GM12878 (cell line): Measurements from ENCODE around the gene CHRM2.

Source experiments
- CBFB ChIP-seq: IDR thresholded peaks from 2 replicates; pipeline ENCODE4 v1.6.1; 2016; ENCODE audit warnings: antibody characterized with exemption, low read depth
- CTCF ChIP-seq, 3 experiments: IDR thresholded peaks in 2 of 3; conservative IDR thresholded peaks in 1 of 3; 2 replicates each; pipeline ENCODE4 v1.5.1; 2011; ENCODE audit warnings: low read depth in 3 of 3, low read length in 3 of 3, mild to moderate bottlenecking in 3 of 3, control low read depth in 2 of 3, moderate library complexity in 2 of 3, inconsistent platforms in 1 of 3, mixed read lengths in 1 of 3; ENCODE audit not compliant: control insufficient read depth in 2 of 3, insufficient read depth in 1 of 3; ENCODE audit errors: extremely low read depth in 1 of 3
- EGR1 ChIP-seq, 2 experiments: IDR thresholded peaks; 1 replicate in 1 of 2; 2 replicates in 1 of 2; pipeline ENCODE4 v1.6.1; 2011 to 2012; ENCODE audit warnings: low read depth in 2 of 2, low read length in 2 of 2, borderline replicate concordance in 1 of 2, mild to moderate bottlenecking in 1 of 2, moderate library complexity in 1 of 2
- EZH2 ChIP-seq: IDR thresholded peaks from 2 replicates; pipeline ENCODE4 v1.6.1; 2012; ENCODE audit warnings: low read depth, mild to moderate bottlenecking, control low read depth, inconsistent platforms, low read length, borderline replicate concordance; ENCODE audit not compliant: control insufficient read depth
- NR2C2 ChIP-seq: IDR thresholded peaks from 2 replicates; pipeline ENCODE4 v1.6.1; 2011; ENCODE audit warnings: borderline replicate concordance, low read depth; ENCODE audit not compliant: control insufficient read depth, insufficient read length

GRCh38 chr7:136940917-136941316 is 72.5 kb downstream of the CHRM2 start:
- no peak for TF ChIP-seq EGR1 (IDR thresholded peaks at IDR 0.05; ENCODE audit: borderline replicate concordance in 1 of 2, low read depth in 2 of 2, low read length in 2 of 2)
- TF ChIP-seq EZH2: no peak
- no peak for TF ChIP-seq CTCF (IDR thresholded peaks at IDR 0.05 in 2 of 3, conservative IDR thresholded peaks at IDR 0.05 in 1 of 3; ENCODE audit: control insufficient read depth in 2 of 3, extremely low read depth in 1 of 3, insufficient read depth in 1 of 3, low read depth in 3 of 3, low read length in 3 of 3)
- TF ChIP-seq CBFB: no peak
- no peak for TF ChIP-seq NR2C2
